Gastrocnemius medialis (tissue), 4 donors: ENCODE results near the gene ZDHHC17. TPM values are rescaled to one million over a fixed set of nuclear protein-coding genes. Genes with fewer than 3 reads are reported as not detected.

ENCODE experiments used
- ATAC-seq, 2 donors: fragments of 150-250 bp; one replicate each; pipeline ENCODE4 v1.9.1; 2016
- DNase-seq, 2 donors: peaks; one replicate each; pipeline ENCODE4 v3.0.0-alpha.2; 2019
- H3K27ac ChIP-seq, 4 donors: fragments of 200-600 bp; sonication (generic); 1 replicate in 1 of 4; 2 replicates in 3 of 4; pipeline ENCODE4 v1.5.1; 2016 to 2018; ENCODE audit warnings: mild to moderate bottlenecking in 2 of 4, moderate library complexity in 1 of 4
- H3K27me3 ChIP-seq, 3 donors: fragments of 200-600 bp; sonication (generic) in 2 of 3; 1 replicate in 1 of 3; 2 replicates in 2 of 3; pipeline versions ENCODE4 v1.5.1 to v1.6.0; 2016 to 2019; ENCODE audit warnings: mild to moderate bottlenecking in 1 of 3, moderate library complexity in 1 of 3
- H3K36me3 ChIP-seq, 2 donors: fragments of 200-600 bp; sonication (generic) in 1 of 2; one replicate each; pipeline ENCODE4 v1.5.1; 2017 to 2018
- H3K4me1 ChIP-seq, 2 donors: fragments of 200-600 bp; sonication (generic) in 1 of 2; one replicate each; pipeline ENCODE4 v1.5.1; 2016 to 2017; ENCODE audit warnings: mild to moderate bottlenecking in 2 of 2
- H3K4me3 ChIP-seq, 4 donors: fragments of 200-600 bp; sonication (generic) in 3 of 4; 1 replicate in 1 of 4; 2 replicates in 3 of 4; pipeline ENCODE4 v1.5.1; 2016 to 2019; ENCODE audit warnings: mild to moderate bottlenecking in 2 of 4
- H3K9me3 ChIP-seq, 3 donors: fragments of 200-600 bp; sonication (generic) in 2 of 3; 1 replicate in 1 of 3; 2 replicates in 2 of 3; pipeline ENCODE4 v1.5.1; 2016 to 2019
- CTCF ChIP-seq, 5 experiments: fragments of 450-650 bp in 3 of 5; fragments of 200-600 bp in 2 of 5; sonication (generic) in 2 of 5; IDR thresholded peaks in 4 of 5; conservative IDR thresholded peaks in 1 of 5; 1 replicate in 4 of 5; 2 replicates in 1 of 5; pipeline ENCODE4 v1.5.1; 2016 to 2019; ENCODE audit warnings: antibody characterized with exemption in 5 of 5, mild to moderate bottlenecking in 3 of 5, moderate library complexity in 3 of 5
- POLR2A ChIP-seq, 2 donors: fragments of 450-650 bp; IDR thresholded peaks; one replicate each; pipeline ENCODE4 v1.6.1; 2017; ENCODE audit warnings: antibody characterized with exemption in 2 of 2, mild to moderate bottlenecking in 2 of 2, moderate library complexity in 2 of 2
- in situ Hi-C, 4 donors: fragments of 200-750 bp; cut with MboI; loops; one replicate each; pipeline versions ENCODE4 v1.15.0 to v1.8.0; 2017; ENCODE audit warnings: low sequenced_read_pairs in 4 of 4
- intact Hi-C: fragments of 100-400 bp; cut with DNase I; formaldehyde crosslinking; loops from one replicate; pipeline ENCODE4 v1.15.1; 2023; ENCODE audit warnings: low total_unique reads
- total RNA-seq, 4 donors: library from RNA; depleted of rRNA; stranded (reverse); fragments of >200 nt; gene quantifications; one replicate each; pipeline versions ENCODE4 v1.1.0 to v1.2.3, GENCODE V29; 2016

ZDHHC17 gene
- total RNA-seq, 4 donors from 2014 or later = 15.5 to 35.6 (median 19.3) TPM

- H3K27ac ChIP-seq = peak overlapping the region; percentile 92 to 100 (median 98)
- no peak for TF ChIP-seq POLR2A (IDR thresholded peaks at IDR 0.05)
- no peak for TF ChIP-seq CTCF (IDR thresholded peaks at IDR 0.05 in 4 of 5, conservative IDR thresholded peaks at IDR 0.05 in 1 of 5)
- no peaks in the 10 kb centered on the region for H3K36me3 ChIP-seq
- H3K4me1 ChIP-seq = peaks cover 29 to 47% of the 10 kb centered on the region in 2 donors
- ATAC-seq = peak; percentile 8 to 10
- H3K9me3 ChIP-seq = no peaks in the 10 kb centered on the region
- in situ Hi-C loops = loop anchor here in 2 of 4 donors (25.0 kb wide), 2 partner anchors 678 to 1253 kb away; partner anchors contain the start of genes KRR1 (in 1 of the 2) and NAP1L1 (in 1 of the 2)
- DNase-seq = no peak
- H3K27me3 ChIP-seq = no peaks in the 10 kb centered on the region
- intact Hi-C loops = loop anchor here (5.0 to 10.0 kb wide), 3 partner anchors 300 to 683 kb away; partner anchors contain the start of gene NAP1L1
- peak overlapping the region; percentile 75 to 99 (median 86) for H3K4me3 ChIP-seq
Measured at GRCh38 chr12:76764856-76765255, 941 bp downstream of the ZDHHC17 start.

- peak overlapping the region in 3 of 4 donors; percentile 75 to 99 (median 90) for H3K4me3 ChIP-seq
- in situ Hi-C loops (loop anchor here in 2 of 4 donors (25.0 kb wide), 2 partner anchors 678 to 1253 kb away; partner anchors contain the start of genes KRR1 (in 1 of the 2) and NAP1L1 (in 1 of the 2)), intact Hi-C loops (loop anchor here (10.0 kb wide), 2 partner anchors 301 to 501 kb away; no protein-coding TSS in a partner anchor)
- no peaks in the 10 kb centered on the region for H3K9me3 ChIP-seq
- H3K4me1 ChIP-seq = peaks cover 34 to 50% of the 10 kb centered on the region in 2 donors
- DNase-seq = no peak
- peak overlapping the region; percentile 92 to 100 (median 98) for H3K27ac ChIP-seq
- no peak for ATAC-seq
- no peaks in the 10 kb centered on the region for H3K36me3 ChIP-seq
- H3K27me3 ChIP-seq = no peaks in the 10 kb centered on the region
- TF ChIP-seq CTCF (IDR thresholded peaks at IDR 0.05 in 4 of 5, conservative IDR thresholded peaks at IDR 0.05 in 1 of 5) = no peak
- TF ChIP-seq POLR2A (IDR thresholded peaks at IDR 0.05) = no peak
Measured at GRCh38 chr12:76765598-76765997, 1.7 kb downstream of the ZDHHC17 start.

GRCh38 chr12:76766161-76766560 is 2.2 kb downstream of the ZDHHC17 start:
- Histone ChIP-seq H3K27ac (peak overlapping the region; percentile 92 to 100 (median 98)), H3K9me3 (no peaks in the 10 kb centered on the region), H3K4me3 (no peak overlapping the region), H3K27me3 (no peaks in the 10 kb centered on the region), H3K4me1 (peaks cover 34 to 50% of the 10 kb centered on the region in 2 donors), H3K36me3 (no peaks in the 10 kb centered on the region)
- intact Hi-C loops (loop anchor here (10.0 kb wide), 2 partner anchors 301 to 501 kb away; no protein-coding TSS in a partner anchor), in situ Hi-C loops (loop anchor here in 2 of 4 donors (25.0 kb wide), 2 partner anchors 679 to 1254 kb away; partner anchors contain the start of genes KRR1 (in 1 of the 2) and NAP1L1 (in 1 of the 2))
- DNase-seq = no peak
- TF ChIP-seq POLR2A (IDR thresholded peaks at IDR 0.05) = no peak
- no peak for TF ChIP-seq CTCF (IDR thresholded peaks at IDR 0.05 in 4 of 5, conservative IDR thresholded peaks at IDR 0.05 in 1 of 5)
- ATAC-seq = no peak

GRCh38 chr12:76768576-76768975 is 4.7 kb downstream of the ZDHHC17 start:
- Histone ChIP-seq H3K4me1 (peaks cover 34 to 50% of the 10 kb centered on the region in 2 donors), H3K9me3 (no peaks in the 10 kb centered on the region), H3K27ac (peak overlapping the region; percentile 2 to 100 (median 53)), H3K36me3 (no peaks in the 10 kb centered on the region), H3K4me3 (no peak overlapping the region), H3K27me3 (no peaks in the 10 kb centered on the region)
- intact Hi-C loops (loop anchor here (10.0 kb wide), 2 partner anchors 304 to 504 kb away; no protein-coding TSS in a partner anchor), in situ Hi-C loops (loop anchor here in 2 of 4 donors (25.0 kb wide), 2 partner anchors 681 to 1256 kb away; partner anchors contain the start of genes KRR1 (in 1 of the 2) and NAP1L1 (in 1 of the 2))
- ATAC-seq = peak in 1 of 2 donors; percentile 33
- no peak for DNase-seq
- TF ChIP-seq CTCF (IDR thresholded peaks at IDR 0.05 in 4 of 5, conservative IDR thresholded peaks at IDR 0.05 in 1 of 5) (no peak), POLR2A (IDR thresholded peaks at IDR 0.05) (no peak)
